SK-N-SH (cell line): ENCODE results near the gene ZNF827. TPM values are rescaled to one million over a fixed set of nuclear protein-coding genes. Genes with fewer than 3 reads are reported as not detected.

Experiments
- CTCF ChIA-PET: fragments of 300-600, 350-600 bp; formaldehyde crosslinking; extraction: SDS; loops from one replicate; lab custom pipeline; 2021; lab: Yijun Ruan, JAX
- POLR2A ChIA-PET: fragments of 350-600 bp; sonication (Branson Sonifier 250); formaldehyde crosslinking; extraction: SDS; loops from one replicate; lab custom pipeline; 2020; ENCODE audit warnings: antibody characterized with exemption, inconsistent platforms; lab: Yijun Ruan, JAX
- DNase-seq: peaks from one replicate; pipeline ENCODE4 v3.0.0; 2012
- H2AFZ ChIP-seq: fragments of 200-600 bp; sonication (generic); 2 replicates; pipeline ENCODE4 v1.8.1; 2016; ENCODE audit warnings: antibody characterized with exemption, mild to moderate bottlenecking, low read depth
- H3F3A ChIP-seq: fragments of 200-600 bp; sonication (generic); replicated peaks from 2 replicates; pipeline ENCODE3; 2016; ENCODE audit warnings: antibody characterized with exemption, mild to moderate bottlenecking; ENCODE audit not compliant: insufficient read depth
- H3K27ac ChIP-seq, 2 experiments: fragments of 200-500 bp in 1 of 2; fragments of 200-600 bp in 1 of 2; sonication (Bioruptor generic) in 1 of 2; sonication (generic), shearing (Covaris generic) in 1 of 2; 2 replicates each; pipeline versions ENCODE4 v1.5.1 to v1.6.1; 2014 to 2016; ENCODE audit warnings: low read depth in 2 of 2, inconsistent platforms in 1 of 2, low read length in 1 of 2, mild to moderate bottlenecking in 1 of 2, mixed read lengths in 1 of 2
- H3K27me3 ChIP-seq: fragments of 200-600 bp; sonication (generic), shearing (Covaris generic); 2 replicates; pipeline ENCODE4 v1.6.1; 2016; ENCODE audit warnings: mixed run types; ENCODE audit not compliant: insufficient read depth
- H3K36me3 ChIP-seq, 2 experiments: fragments of 200-500 bp in 1 of 2; fragments of 200-600 bp in 1 of 2; sonication (Bioruptor generic) in 1 of 2; sonication (generic) in 1 of 2; replicated peaks in 1 of 2; 2 replicates each; pipeline versions ENCODE3 to v1.5.1; 2014 to 2016; ENCODE audit warnings: low read length in 1 of 2, mild to moderate bottlenecking in 1 of 2; ENCODE audit not compliant: insufficient read depth in 2 of 2, control insufficient read depth in 1 of 2
- H3K4me1 ChIP-seq, 2 experiments: fragments of 200-500 bp in 1 of 2; fragments of 200-600 bp in 1 of 2; sonication (Bioruptor generic) in 1 of 2; sonication (generic), shearing (Covaris generic) in 1 of 2; 2 replicates each; pipeline versions ENCODE4 v1.5.1 to v1.6.1; 2014 to 2016; ENCODE audit warnings: low read depth in 1 of 2, low read length in 1 of 2, mixed run types in 1 of 2; ENCODE audit not compliant: insufficient read depth in 2 of 2, control insufficient read depth in 1 of 2
- H3K4me2 ChIP-seq: fragments of 200-600 bp; sonication (generic), shearing (Covaris generic); 2 replicates; pipeline ENCODE4 v1.6.1; 2017; ENCODE audit warnings: mixed run types
- H3K4me3 ChIP-seq, 2 experiments: fragments of 200-500 bp in 1 of 2; fragments of 200-600 bp in 1 of 2; sonication (Bioruptor generic) in 1 of 2; sonication (generic), shearing (Covaris generic) in 1 of 2; 2 replicates each; pipeline versions ENCODE4 v1.5.1 to v1.8.1; 2014 to 2016; ENCODE audit warnings: low read depth in 2 of 2, inconsistent platforms in 1 of 2, low read length in 1 of 2, mild to moderate bottlenecking in 1 of 2, mixed read lengths in 1 of 2, moderate library complexity in 1 of 2
- H3K79me2 ChIP-seq: fragments of 200-600 bp; sonication (generic); 2 replicates; pipeline ENCODE4 v1.8.1; 2017; ENCODE audit warnings: mild to moderate bottlenecking; ENCODE audit not compliant: insufficient read depth
- H3K9ac ChIP-seq: fragments of 200-600 bp; sonication (generic); 2 replicates; pipeline ENCODE4 v1.6.1; 2017; ENCODE audit warnings: mixed run types
- H3K9me2 ChIP-seq: fragments of 200-600 bp; sonication (generic); 2 replicates; pipeline ENCODE4 v1.6.1; 2017; ENCODE audit warnings: mixed run types
- H3K9me3 ChIP-seq: fragments of 200-600 bp; sonication (generic); 2 replicates; pipeline ENCODE4 v1.6.1; 2017; ENCODE audit warnings: mixed run types, mild to moderate bottlenecking, moderate library complexity
- H4K20me1 ChIP-seq: fragments of 200-600 bp; sonication (generic); 2 replicates; pipeline ENCODE4 v1.6.1; 2017; ENCODE audit warnings: mild to moderate bottlenecking, mixed run types; ENCODE audit not compliant: insufficient read depth
- EP300 ChIP-seq, 2 experiments: IDR thresholded peaks; 2 replicates each; pipeline versions ENCODE4 v1.4.0 to v1.6.1; 2012; ENCODE audit warnings: borderline replicate concordance in 1 of 2, low read depth in 1 of 2, low read length in 1 of 2
- GATA2 ChIP-seq: sonication (generic); formaldehyde crosslinking; IDR thresholded peaks from 2 replicates; pipeline ENCODE4 v1.5.0; 2020; ENCODE audit warnings: mild to moderate bottlenecking, missing genetic modification reagents
- JUND ChIP-seq: IDR thresholded peaks from 2 replicates; pipeline ENCODE4 v1.4.0; 2012
- MAX ChIP-seq: IDR thresholded peaks from 2 replicates; pipeline ENCODE4 v1.4.0; 2012; ENCODE audit warnings: low read depth
- MEF2A ChIP-seq: IDR thresholded peaks from 2 replicates; pipeline ENCODE4 v1.4.0; 2012; ENCODE audit warnings: low read depth, borderline replicate concordance
- MXI1 ChIP-seq: IDR thresholded peaks from 2 replicates; pipeline ENCODE4 v1.6.1; 2012; ENCODE audit warnings: mild to moderate bottlenecking, low read depth, low read length, improper control_type of control experiment
- PBX3 ChIP-seq: IDR thresholded peaks from 2 replicates; pipeline ENCODE4; 2012
- RAD21 ChIP-seq: IDR thresholded peaks from 2 replicates; pipeline ENCODE4 v1.6.1; 2012; ENCODE audit warnings: mild to moderate bottlenecking, low read length
- RCOR1 ChIP-seq: fragments of 150-350 bp; IDR thresholded peaks from 2 replicates; pipeline ENCODE4 v1.6.1; 2017; ENCODE audit warnings: antibody characterized with exemption, low read length
- RFX5 ChIP-seq: IDR thresholded peaks from 2 replicates; pipeline ENCODE4 v1.6.1; 2012; ENCODE audit warnings: mild to moderate bottlenecking, improper control_type of control experiment, low read length
- RXRA ChIP-seq: IDR thresholded peaks from 2 replicates; pipeline ENCODE4 v1.4.0; 2012; ENCODE audit warnings: low read depth, mild to moderate bottlenecking, borderline replicate concordance
- SMC3 ChIP-seq: IDR thresholded peaks from 2 replicates; pipeline ENCODE4 v1.6.1; 2012; ENCODE audit warnings: low read depth, low read length, improper control_type of control experiment
- TCF12 ChIP-seq: IDR thresholded peaks from 2 replicates; pipeline ENCODE4 v1.4.0; 2012
- YY1 ChIP-seq: IDR thresholded peaks from 2 replicates; pipeline ENCODE4 v1.4.0; 2012; ENCODE audit warnings: low read depth, mild to moderate bottlenecking
- WGBS: methylation state at CpG from one replicate; pipeline ENCODE4 v1.1.6; 2017; ENCODE audit warnings: low lambda C conversion rate; 5-methylcytosine and 5-hydroxymethylcytosine counted together
- polyA plus RNA-seq, 3 experiments: library from polyadenylated mRNA; depleted of rRNA; stranded (reverse); fragments of >200 nt; gene quantifications; 2 replicates each; pipeline ENCODE4 v1.2.3, GENCODE V29; 2012

Gene ZNF827
- polyA plus RNA-seq, 1 of the 3 experiments (the other 2 are of a cell fraction), result 23.2 TPM

GRCh38 chr4:145852256-145852839 lies 86.3 kb downstream of the ZNF827 start:
- TF ChIP-seq SMC3, result no peak
- no peak for TF ChIP-seq YY1
- TF ChIP-seq JUND, result 0 out of 2 replicates have a peak, but pooled peaks have one; percentile 4
- TF ChIP-seq RCOR1, result no peak
- TF ChIP-seq EP300 (IDR thresholded peaks at IDR 0.05; ENCODE audit: borderline replicate concordance in 1 of 2, low read depth in 1 of 2, low read length in 1 of 2), result peak in 1 of 2 experiments; percentile 54; a peak in 1 of 4 replicates
- TF ChIP-seq TCF12, result peak; percentile 72
- TF ChIP-seq MXI1, result no peak
- 0 out of 2 replicates have a peak, but pooled peaks have one; percentile 13 for TF ChIP-seq GATA2 (CRISPR knock-in tag)
- peak; percentile 57 for TF ChIP-seq PBX3
- no peak for TF ChIP-seq MAX
- TF ChIP-seq RAD21, result no peak
- no peak for TF ChIP-seq RXRA
- TF ChIP-seq MEF2A, result no peak
- TF ChIP-seq RFX5, result no peak
- peaks cover 23 to 33% of the 10 kb centered on the region in 2 experiments for H3K36me3 ChIP-seq
- H3K4me3 ChIP-seq, result no peak overlapping the region
- H3K9me2 ChIP-seq, result no peaks in the 10 kb centered on the region
- no peak overlapping the region for H3K4me2 ChIP-seq
- no peaks in the 10 kb centered on the region for H3K79me2 ChIP-seq
- CTCF ChIA-PET, result interaction anchor here (1.5 kb wide), 1 partner anchor 11 kb away, joined by 3 read pairs; no protein-coding TSS in a partner anchor
- no peaks in the 10 kb centered on the region for H3F3A ChIP-seq
- POLR2A ChIA-PET, result no interaction called here
- no peaks in the 10 kb centered on the region for H4K20me1 ChIP-seq
- H3K27ac ChIP-seq, result peak overlapping the region in 1 of 2 experiments; percentile 69; a peak in 2 of 4 replicates
- no peak overlapping the region for H2AFZ ChIP-seq
- peak; percentile 15 for DNase-seq
- WGBS, result 64% methylated on average over 3 of the region's 3 CpGs
- no peak overlapping the region for H3K9ac ChIP-seq
- peaks cover 13 to 14% of the 10 kb centered on the region in 2 experiments for H3K4me1 ChIP-seq
- no peaks in the 10 kb centered on the region for H3K9me3 ChIP-seq
- no peaks in the 10 kb centered on the region for H3K27me3 ChIP-seq

- peaks cover 13 to 14% of the 10 kb centered on the region in 2 experiments for H3K4me1 ChIP-seq
- H4K20me1 ChIP-seq, result no peaks in the 10 kb centered on the region
- peak; percentile 19 for DNase-seq
- no peaks in the 10 kb centered on the region for H3K9me2 ChIP-seq
- H3K4me3 ChIP-seq, result no peak overlapping the region
- no peak overlapping the region for H3K4me2 ChIP-seq
- 87% methylated on average over 2 of the region's 2 CpGs for WGBS
- peaks cover 25 to 33% of the 10 kb centered on the region in 2 experiments for H3K36me3 ChIP-seq
- H3K9ac ChIP-seq, result no peak overlapping the region
- TF ChIP-seq TCF12 (0 out of 2 replicates have a peak, but pooled peaks have one; percentile 11), EP300 (IDR thresholded peaks at IDR 0.05; ENCODE audit: borderline replicate concordance in 1 of 2, low read depth in 1 of 2, low read length in 1 of 2) (no peak)
- peak overlapping the region in 1 of 2 experiments; percentile 67; a peak in 2 of 4 replicates for H3K27ac ChIP-seq
- H3K9me3 ChIP-seq, result no peaks in the 10 kb centered on the region
- H3K79me2 ChIP-seq, result no peaks in the 10 kb centered on the region
- CTCF ChIA-PET, result interaction anchor here (0.6 to 1.5 kb wide), 3 partner anchors 9 to 13 kb away, joined by 3 read pairs; no protein-coding TSS in a partner anchor
- POLR2A ChIA-PET, result no interaction called here
- no peaks in the 10 kb centered on the region for H3F3A ChIP-seq
- H2AFZ ChIP-seq, result no peak overlapping the region
- H3K27me3 ChIP-seq, result no peaks in the 10 kb centered on the region
Measured at GRCh38 chr4:145851511-145852201, 87.0 kb downstream of the ZNF827 start.
